OCI-LY3 (cell line): ENCODE data around the gene MUC20.

Experiments used
- H2AFZ ChIP-seq: fragments of 200-600, 300-600 bp; shearing (Covaris generic); 2 replicates; pipeline ENCODE4 v1.6.0; 2014; ENCODE audit warnings: antibody characterized with exemption, low read depth, low read length
- H3K27ac ChIP-seq: fragments of 200-600, 300-600 bp; sonication (generic); 2 replicates; pipeline ENCODE4 v1.5.1; 2014; ENCODE audit warnings: mild to moderate bottlenecking, low read length, moderate library complexity, mixed read lengths
- H3K27me3 ChIP-seq: fragments of 200-600, 300-600 bp; sonication (generic); 2 replicates; pipeline ENCODE4 v1.6.1; 2014; ENCODE audit warnings: low read depth, low read length, mixed read lengths
- H3K36me3 ChIP-seq: fragments of 200-600, 300-600 bp; sonication (generic); replicated peaks from 2 replicates; pipeline ENCODE3; 2014; ENCODE audit warnings: low read depth, low read length, mixed read lengths
- H3K4me1 ChIP-seq: fragments of 300-600, 200-600 bp; sonication (generic); 2 replicates; pipeline ENCODE4 v1.6.1; 2014; ENCODE audit warnings: low read length, mixed read lengths
- H3K4me2 ChIP-seq: fragments of 200-600, 300-600 bp; sonication (generic); 2 replicates; pipeline ENCODE4 v1.6.1; 2014; ENCODE audit warnings: low read length, mixed read lengths
- H3K4me3 ChIP-seq: fragments of 300-600, 200-600 bp; sonication (generic); 2 replicates; pipeline ENCODE4 v1.5.1; 2014; ENCODE audit warnings: antibody characterized with exemption, mild to moderate bottlenecking, low read length, moderate library complexity
- H3K79me2 ChIP-seq: fragments of 300-600, 200-600 bp; shearing (Covaris generic); 2 replicates; pipeline ENCODE4 v1.6.1; 2014; ENCODE audit warnings: mild to moderate bottlenecking, low read length, mixed read lengths
- H3K9ac ChIP-seq: fragments of 300-600, 200-600 bp; shearing (Covaris generic); 2 replicates; pipeline ENCODE4 v1.6.0; 2014; ENCODE audit warnings: mild to moderate bottlenecking, low read length, moderate library complexity
- H3K9me3 ChIP-seq: fragments of 200-600, 300-600 bp; shearing (Covaris generic); 2 replicates; pipeline ENCODE4 v1.6.1; 2014; ENCODE audit warnings: low read length, mixed read lengths; ENCODE audit not compliant: insufficient read depth
- H4K20me1 ChIP-seq: fragments of 200-600, 300-600 bp; sonication (generic); 2 replicates; pipeline ENCODE4 v1.6.1; 2016; ENCODE audit warnings: low read length, mixed read lengths; ENCODE audit not compliant: insufficient read depth
- EZH2phosphoT487 ChIP-seq: fragments of 200-600 bp; shearing (Covaris generic); IDR thresholded peaks from 2 replicates; pipeline ENCODE4 v1.6.1; 2018; ENCODE audit warnings: antibody characterized with exemption, mixed run types, low read depth
- TF ChIP-seq, protein P1 (sequence below): fragments of 200-600, 300-600 bp; sonication (generic); IDR thresholded peaks from 2 replicates; pipeline ENCODE4 v1.5.1; 2014; ENCODE audit warnings: antibody characterized with exemption, low read length, low read depth

The MUC20 gene

DNA sequence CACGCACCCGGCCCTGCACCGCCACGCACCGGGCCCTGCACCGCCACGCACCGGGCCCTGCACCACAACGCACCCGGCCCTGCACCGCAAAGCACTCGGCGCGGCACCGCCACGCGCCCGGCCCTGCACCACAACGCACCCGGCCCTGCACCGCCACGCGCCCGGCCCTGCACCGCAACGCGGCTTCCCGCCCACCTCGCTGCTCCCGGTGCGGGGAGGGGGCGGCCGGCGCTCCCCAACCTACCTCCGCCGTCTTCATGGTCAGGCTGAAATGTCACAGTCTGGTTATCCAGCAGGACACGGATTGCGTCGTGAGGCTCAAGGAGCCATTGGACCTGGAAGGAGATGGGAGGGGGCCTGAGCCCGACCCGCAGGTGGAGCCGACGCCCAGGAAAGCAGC lies 41.8 kb downstream of the MUC20 start:
- H2AFZ ChIP-seq, result no peak overlapping the region
- H3K27me3 ChIP-seq, result peaks cover 3% of the 10 kb centered on the region; the same call in 1 of the 2 replicates
- no peaks in the 10 kb centered on the region for H3K9me3 ChIP-seq
- TF ChIP-seq EZH2phosphoT487, result no peak
- TF ChIP-seq, protein P1, sequence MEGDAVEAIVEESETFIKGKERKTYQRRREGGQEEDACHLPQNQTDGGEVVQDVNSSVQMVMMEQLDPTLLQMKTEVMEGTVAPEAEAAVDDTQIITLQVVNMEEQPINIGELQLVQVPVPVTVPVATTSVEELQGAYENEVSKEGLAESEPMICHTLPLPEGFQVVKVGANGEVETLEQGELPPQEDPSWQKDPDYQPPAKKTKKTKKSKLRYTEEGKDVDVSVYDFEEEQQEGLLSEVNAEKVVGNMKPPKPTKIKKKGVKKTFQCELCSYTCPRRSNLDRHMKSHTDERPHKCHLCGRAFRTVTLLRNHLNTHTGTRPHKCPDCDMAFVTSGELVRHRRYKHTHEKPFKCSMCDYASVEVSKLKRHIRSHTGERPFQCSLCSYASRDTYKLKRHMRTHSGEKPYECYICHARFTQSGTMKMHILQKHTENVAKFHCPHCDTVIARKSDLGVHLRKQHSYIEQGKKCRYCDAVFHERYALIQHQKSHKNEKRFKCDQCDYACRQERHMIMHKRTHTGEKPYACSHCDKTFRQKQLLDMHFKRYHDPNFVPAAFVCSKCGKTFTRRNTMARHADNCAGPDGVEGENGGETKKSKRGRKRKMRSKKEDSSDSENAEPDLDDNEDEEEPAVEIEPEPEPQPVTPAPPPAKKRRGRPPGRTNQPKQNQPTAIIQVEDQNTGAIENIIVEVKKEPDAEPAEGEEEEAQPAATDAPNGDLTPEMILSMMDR, result no peak
- H4K20me1 ChIP-seq, result no peaks in the 10 kb centered on the region
- no peak overlapping the region for H3K4me3 ChIP-seq
- no peaks in the 10 kb centered on the region for H3K79me2 ChIP-seq
- H3K4me1 ChIP-seq, result no peaks in the 10 kb centered on the region
- H3K27ac ChIP-seq, result no peak overlapping the region
- H3K4me2 ChIP-seq, result no peak overlapping the region
- no peak overlapping the region for H3K9ac ChIP-seq
- H3K36me3 ChIP-seq, result no peaks in the 10 kb centered on the region

DNA sequence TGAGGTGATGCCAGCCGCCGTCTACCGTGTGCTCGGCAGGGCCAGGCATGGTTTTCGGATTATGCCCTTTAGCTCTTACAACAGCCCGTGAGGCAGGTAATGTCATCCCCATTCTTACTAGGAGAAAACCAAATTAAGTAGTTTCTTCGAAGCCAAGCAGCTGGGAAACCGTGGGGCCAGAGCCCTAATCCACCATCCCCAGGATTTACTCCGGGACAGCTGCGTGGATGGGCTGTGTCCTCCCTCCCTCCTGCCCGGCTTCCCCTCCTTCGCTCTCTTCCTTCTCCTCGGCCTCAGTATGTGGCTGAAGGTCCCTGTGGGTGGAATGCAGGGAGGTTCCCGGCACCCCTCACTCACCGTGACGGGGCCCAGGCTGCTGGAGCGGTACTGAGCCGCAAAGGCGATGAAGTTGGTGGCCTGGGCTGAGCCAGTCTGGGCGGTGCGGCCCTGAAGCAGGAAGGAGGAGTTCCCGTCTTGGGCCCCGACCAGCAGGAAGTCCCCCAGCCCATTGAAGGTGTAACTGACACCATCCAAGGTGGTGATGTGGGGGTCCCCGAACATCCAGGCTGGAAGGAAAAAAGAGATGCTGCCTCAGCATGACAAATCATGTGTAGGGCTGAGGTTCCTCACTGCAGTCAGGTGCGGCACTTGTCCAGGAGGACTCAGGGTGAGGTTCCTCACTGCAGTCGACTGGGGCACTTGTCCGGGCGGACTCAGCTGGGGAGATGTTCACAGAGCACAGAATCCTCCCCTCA lies 42.5 kb downstream of the MUC20 start:
- no peaks in the 10 kb centered on the region for H3K36me3 ChIP-seq
- H3K9me3 ChIP-seq, result no peaks in the 10 kb centered on the region
- no peaks in the 10 kb centered on the region for H3K4me1 ChIP-seq
- no peak overlapping the region for H3K9ac ChIP-seq
- no peaks in the 10 kb centered on the region for H3K79me2 ChIP-seq
- H3K27me3 ChIP-seq, result no peaks in the 10 kb centered on the region
- no peak overlapping the region for H2AFZ ChIP-seq
- no peak overlapping the region for H3K27ac ChIP-seq
- no peak overlapping the region for H3K4me3 ChIP-seq
- H3K4me2 ChIP-seq, result no peak overlapping the region
- TF ChIP-seq EZH2phosphoT487, result no peak
- TF ChIP-seq, protein P1, result no peak
- no peaks in the 10 kb centered on the region for H4K20me1 ChIP-seq

DNA sequence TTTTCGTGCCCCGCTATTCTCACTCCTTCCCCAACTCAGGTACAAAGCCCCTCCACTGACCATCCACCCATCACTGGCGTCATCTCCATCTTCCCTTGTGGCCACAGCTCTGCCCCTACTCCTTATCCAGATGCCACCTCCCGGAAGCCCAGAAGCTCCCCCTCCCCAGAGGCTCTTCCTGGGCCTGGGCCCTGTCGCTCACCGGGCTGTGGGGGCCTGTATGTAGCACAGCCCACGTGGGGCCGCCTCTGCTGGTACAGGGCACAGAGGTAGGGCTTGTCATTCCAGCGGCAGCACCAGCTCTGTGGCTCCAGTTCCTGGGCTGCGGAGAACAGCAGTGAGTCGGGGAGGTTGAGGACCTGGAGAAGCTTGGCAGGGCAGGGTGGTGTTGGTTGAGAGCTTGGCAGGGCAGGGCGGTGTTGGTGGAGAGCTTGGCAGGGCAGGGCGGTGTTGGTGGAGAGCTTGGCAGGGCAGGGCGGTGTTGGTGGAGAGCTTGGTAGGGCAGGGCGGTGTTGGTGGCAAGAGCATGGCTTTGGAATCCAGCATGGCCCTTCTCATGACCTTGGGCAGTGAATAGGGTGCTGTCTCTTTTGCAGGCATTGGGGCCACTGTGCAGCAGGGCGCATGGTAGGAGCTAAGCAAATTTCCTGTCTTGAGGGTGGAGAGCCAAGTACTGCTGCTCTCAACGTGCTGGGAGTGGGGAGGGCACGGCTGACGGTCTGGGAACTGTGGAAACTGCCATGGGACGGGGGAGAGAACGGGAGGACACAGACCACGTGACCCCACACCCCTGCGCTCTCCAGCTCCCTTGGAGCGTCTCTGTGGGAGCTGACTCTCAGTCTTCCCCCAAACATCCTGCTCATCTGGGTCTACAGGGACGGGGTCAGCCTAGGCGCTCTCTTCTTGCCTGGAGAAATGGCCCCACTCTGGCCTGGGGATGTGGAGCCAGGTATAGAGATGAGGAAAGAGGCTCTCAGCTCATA lies 43.4 kb downstream of the MUC20 start:
- Histone ChIP-seq H3K4me3 (no peak overlapping the region), H3K9ac (no peak overlapping the region), H3K4me2 (no peak overlapping the region), H3K4me1 (no peaks in the 10 kb centered on the region), H3K9me3 (no peaks in the 10 kb centered on the region), H3K27ac (no peak overlapping the region), H4K20me1 (no peaks in the 10 kb centered on the region), H2AFZ (no peak overlapping the region), H3K36me3 (no peaks in the 10 kb centered on the region), H3K79me2 (no peaks in the 10 kb centered on the region), H3K27me3 (no peaks in the 10 kb centered on the region)
- TF ChIP-seq EZH2phosphoT487, result no peak
- TF ChIP-seq, protein P1, result no peak

DNA sequence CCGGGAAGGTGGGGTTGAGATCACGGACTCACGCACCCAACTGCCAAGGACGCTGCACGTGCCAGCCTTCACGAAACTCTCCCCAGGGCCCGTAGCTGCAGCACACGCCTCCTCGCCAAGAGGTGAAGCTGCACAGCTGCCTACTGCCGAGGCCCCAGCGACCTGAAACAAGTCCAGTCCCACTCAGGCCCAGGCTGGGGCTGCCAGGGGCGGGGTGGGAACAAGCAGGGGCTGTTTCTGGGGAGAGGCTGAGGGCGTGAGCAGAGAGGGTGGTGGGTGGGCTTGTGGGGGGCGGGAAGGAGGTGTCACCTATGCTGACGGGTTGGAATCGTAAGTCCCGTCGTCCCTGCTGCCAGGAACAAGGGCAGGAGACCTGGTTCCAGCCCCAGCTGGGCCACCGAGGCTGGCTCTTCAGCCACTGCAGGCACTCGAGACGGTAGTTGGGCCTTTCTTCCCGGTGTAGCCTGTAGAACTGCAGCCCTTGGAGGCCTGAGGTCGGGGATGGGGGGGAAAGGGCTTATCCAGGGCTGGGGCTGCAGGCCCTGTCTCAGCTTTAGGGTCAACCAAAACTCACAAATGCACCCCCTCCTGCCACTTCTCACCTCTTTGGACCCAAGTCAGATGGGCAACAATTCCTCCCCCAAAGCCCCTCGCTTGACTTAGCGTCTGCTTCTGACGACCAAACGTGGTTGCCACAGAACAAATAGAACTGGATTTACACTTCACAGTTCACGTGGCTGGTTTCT lies 44.4 kb downstream of the MUC20 start:
- Histone ChIP-seq H3K36me3 (no peaks in the 10 kb centered on the region), H3K4me3 (no peak overlapping the region), H3K79me2 (no peaks in the 10 kb centered on the region), H3K4me1 (no peaks in the 10 kb centered on the region), H3K27me3 (no peaks in the 10 kb centered on the region), H2AFZ (no peak overlapping the region), H3K9me3 (no peaks in the 10 kb centered on the region), H4K20me1 (no peaks in the 10 kb centered on the region), H3K9ac (no peak overlapping the region), H3K4me2 (no peak overlapping the region), H3K27ac (no peak overlapping the region)
- TF ChIP-seq, protein P1, result no peak
- TF ChIP-seq EZH2phosphoT487, result no peak
